RWPE2 (cell line): ENCODE results near the gene PAX9.

Source experiments
- ATAC-seq: fragments of 200-7000 bp; cut with Tn5 transposase; 3 replicates; pipeline ENCODE4 v1.9.1; 2021; ENCODE audit warnings: low read depth
- DNase-seq: peaks from one replicate; pipeline ENCODE4 v3.0.0-alpha.2; 2020; ENCODE audit warnings: low spot score
- H3K27ac ChIP-seq: fragments of 450-650 bp; 2 replicates; pipeline ENCODE4 v1.5.1; 2017; ENCODE audit warnings: mild to moderate bottlenecking; ENCODE audit not compliant: poor library complexity, severe bottlenecking
- H3K27me3 ChIP-seq: fragments of 250-450 bp; sonication (Bioruptor Pico); 2 replicates; pipeline ENCODE4 v1.5.1; 2021; ENCODE audit warnings: mild to moderate bottlenecking, moderate library complexity; ENCODE audit not compliant: insufficient read depth, poor library complexity, severe bottlenecking
- H3K36me3 ChIP-seq: fragments of 250-450 bp; sonication (Bioruptor Pico); 2 replicates; pipeline ENCODE4 v1.5.1; 2020; ENCODE audit warnings: low read depth, mild to moderate bottlenecking, moderate library complexity
- H3K4me1 ChIP-seq: fragments of 250-450 bp; sonication (Bioruptor Pico); 2 replicates; pipeline ENCODE4 v1.5.1; 2021; ENCODE audit warnings: mild to moderate bottlenecking, moderate library complexity; ENCODE audit not compliant: insufficient read depth, poor library complexity, severe bottlenecking
- H3K4me3 ChIP-seq: fragments of 250-450 bp; sonication (Bioruptor Pico); 2 replicates; pipeline ENCODE4 v1.5.1; 2021; ENCODE audit warnings: mild to moderate bottlenecking, moderate library complexity; ENCODE audit not compliant: severe bottlenecking
- H3K9me3 ChIP-seq: fragments of 250-450 bp; sonication (Bioruptor Pico); 2 replicates; pipeline ENCODE4 v1.5.1; 2021; ENCODE audit warnings: mild to moderate bottlenecking, moderate library complexity; ENCODE audit not compliant: severe bottlenecking
- CTCF ChIP-seq: fragments of 450-650 bp; IDR thresholded peaks from one replicate; pipeline ENCODE4 v1.5.1; 2017; ENCODE audit warnings: mild to moderate bottlenecking, moderate library complexity; ENCODE audit not compliant: poor library complexity, severe bottlenecking

Gene PAX9

GRCh38 chr14:36658123-36659009 is 3.3 kb upstream of the PAX9 start:
- no peak overlapping the region for H3K4me3 ChIP-seq
- no peaks in the 10 kb centered on the region for H3K36me3 ChIP-seq
- peaks cover 11% of the 10 kb centered on the region for H3K27me3 ChIP-seq
- H3K4me1 ChIP-seq, result no peaks in the 10 kb centered on the region
- no peak for DNase-seq
- ATAC-seq, result no peak
- no peaks in the 10 kb centered on the region for H3K9me3 ChIP-seq
- no peak for TF ChIP-seq CTCF
- no peak overlapping the region for H3K27ac ChIP-seq

DNA sequence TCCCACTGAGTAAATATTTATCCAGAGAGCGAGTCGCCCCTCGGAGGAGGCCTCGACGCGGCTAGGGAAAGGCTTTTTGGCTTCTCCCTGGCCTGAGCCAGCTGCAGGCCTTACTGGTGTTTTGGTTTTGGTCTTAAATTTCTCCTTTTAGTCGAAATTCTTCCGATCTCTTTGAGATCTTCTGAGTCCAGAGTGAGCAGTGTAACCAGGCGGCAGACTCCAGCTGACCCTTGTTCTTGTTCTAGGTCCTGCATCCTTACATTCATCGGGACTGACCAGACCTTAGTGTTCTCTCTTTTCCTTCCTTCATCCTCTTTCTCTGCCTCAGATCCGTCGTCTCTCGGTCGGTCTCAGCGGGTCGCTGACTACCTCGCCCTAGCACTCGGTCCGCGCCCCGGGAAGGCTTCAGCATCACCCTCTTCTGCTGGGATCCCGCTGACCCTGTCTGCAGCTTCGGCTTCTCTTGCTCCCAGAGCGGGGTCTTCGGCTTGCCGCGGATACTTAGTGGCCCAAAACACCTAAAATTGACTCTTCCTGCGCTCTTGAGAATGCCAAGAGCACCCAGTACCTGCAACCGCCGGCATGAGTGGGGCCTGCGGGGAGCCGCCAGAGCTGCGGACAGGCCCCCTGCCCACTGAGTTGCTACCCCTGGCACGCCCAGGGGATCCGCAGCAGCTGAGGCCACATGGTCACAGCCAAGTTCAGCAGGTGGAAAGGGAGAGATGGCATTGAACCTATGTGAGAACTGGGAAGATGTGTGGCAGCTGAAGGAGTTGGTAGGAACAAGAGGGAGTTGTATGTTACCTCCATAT is 2.4 kb upstream of the PAX9 start:
- 0 out of 2 replicates have a peak, but pooled peaks cover 3% of the 10 kb centered on the region for H3K36me3 ChIP-seq
- no peaks in the 10 kb centered on the region for H3K9me3 ChIP-seq
- no peaks in the 10 kb centered on the region for H3K4me1 ChIP-seq
- no peak for TF ChIP-seq CTCF
- no peak overlapping the region for H3K27ac ChIP-seq
- ATAC-seq (no peak), DNase-seq (no peak)
- peaks cover 11% of the 10 kb centered on the region for H3K27me3 ChIP-seq
- H3K4me3 ChIP-seq, result no peak overlapping the region

DNA sequence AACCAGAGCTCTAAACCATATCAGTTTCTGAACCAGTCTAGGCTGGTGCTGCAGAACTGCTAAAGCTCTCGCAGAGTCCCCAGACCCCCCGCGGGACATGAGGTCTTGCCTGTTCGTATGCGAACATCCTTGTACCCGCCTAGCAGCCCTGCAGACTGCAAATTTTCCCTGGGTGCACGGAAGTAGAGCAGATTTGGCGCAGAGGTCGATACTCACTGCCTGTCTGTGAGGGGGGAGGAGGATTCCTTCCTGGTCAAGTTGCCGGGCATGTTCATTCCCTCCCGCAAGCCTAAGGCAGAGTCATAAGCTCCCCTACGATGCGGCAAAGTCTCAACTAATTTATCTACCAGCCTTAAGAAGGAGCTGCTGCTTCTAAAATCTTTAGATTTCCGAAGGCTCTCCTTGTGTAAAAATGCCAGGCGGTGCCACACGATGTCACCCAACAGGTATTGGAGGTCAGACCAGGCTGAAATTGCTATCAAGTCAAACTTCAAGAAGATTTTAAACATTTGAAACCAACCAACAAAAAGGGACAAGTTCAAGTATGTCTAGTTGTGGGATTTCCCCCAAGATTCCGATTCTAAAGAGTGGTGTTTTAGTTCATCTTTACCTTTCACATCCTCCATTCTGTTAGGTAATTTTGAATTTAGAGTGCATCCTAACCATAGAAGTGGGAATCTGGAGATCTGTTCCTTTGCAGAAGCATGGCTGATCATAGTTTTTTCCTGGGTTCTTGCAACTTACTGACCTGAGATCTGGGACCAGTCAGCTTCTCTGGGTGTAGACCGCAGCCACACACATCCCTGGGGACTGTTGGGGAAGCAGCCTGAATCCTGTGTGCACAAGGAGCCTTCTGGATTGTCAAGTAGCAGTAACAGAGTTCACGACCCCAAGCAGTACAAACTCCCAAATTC is 1.6 kb upstream of the PAX9 start:
- ATAC-seq (no peak), DNase-seq (no peak)
- peaks cover 7% of the 10 kb centered on the region for H3K36me3 ChIP-seq
- no peak overlapping the region for H3K27ac ChIP-seq
- H3K4me3 ChIP-seq, result no peak overlapping the region
- H3K4me1 ChIP-seq, result no peaks in the 10 kb centered on the region
- no peaks in the 10 kb centered on the region for H3K9me3 ChIP-seq
- H3K27me3 ChIP-seq, result peaks cover 11% of the 10 kb centered on the region
- no peak for TF ChIP-seq CTCF

- Histone ChIP-seq H3K27ac (no peak overlapping the region), H3K4me1 (no peaks in the 10 kb centered on the region), H3K27me3 (peaks cover 11% of the 10 kb centered on the region), H3K9me3 (no peaks in the 10 kb centered on the region), H3K4me3 (peak overlapping the region; percentile 51), H3K36me3 (peaks cover 15% of the 10 kb centered on the region)
- no peak for DNase-seq
- no peak for ATAC-seq
- TF ChIP-seq CTCF, result no peak
These were observed 739 bp upstream of the PAX9 start for GRCh38 chr14:36660736-36661505.
